ENCODE results near the gene SF3B6. TPM values are rescaled to one million over a fixed set of nuclear protein-coding genes. Genes with fewer than 3 reads are reported as not detected.

SF3B6 gene
- total and polyA plus RNA-seq, 9 of the 15 experiments (the other 6 are each of a cell fraction or from before 2014, with no cell fraction given): 146 to 591 (median 295) TPM

DNA sequence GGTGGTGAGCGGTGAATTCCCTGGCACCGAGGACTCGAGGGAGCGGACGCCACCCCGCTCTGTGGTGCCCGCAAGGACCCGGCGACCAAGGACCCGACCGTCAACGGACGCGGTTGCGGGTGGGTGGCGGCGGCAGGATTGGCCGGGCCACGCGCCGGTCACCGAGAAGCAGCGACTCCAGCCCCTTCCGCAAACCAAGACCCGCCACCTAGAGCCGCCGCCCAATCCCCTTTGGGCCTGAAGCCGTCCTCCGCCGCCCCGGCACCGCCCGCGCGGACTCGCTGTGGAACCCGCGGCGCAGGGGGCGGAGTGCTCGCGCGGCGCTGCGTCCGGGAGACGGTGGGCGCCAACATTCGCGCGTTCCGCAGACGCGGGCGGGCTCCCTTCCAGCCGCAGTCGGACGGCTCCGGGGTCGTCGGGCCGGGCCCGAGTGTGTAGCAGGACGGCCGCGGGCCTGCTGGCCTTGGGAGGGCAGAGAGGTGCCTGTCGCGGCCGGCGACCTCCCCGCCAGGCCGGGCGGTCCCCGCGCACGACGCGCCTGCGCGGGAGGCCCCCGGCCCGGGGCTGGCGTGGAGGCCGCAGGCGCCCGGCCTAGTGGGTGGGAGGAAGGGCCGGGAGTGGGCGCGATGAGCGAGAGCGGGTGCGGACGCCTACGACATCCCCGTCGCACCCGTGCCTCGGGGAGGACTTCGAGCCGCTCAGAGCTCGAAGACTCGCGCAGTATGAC lies 47.2 kb upstream of the SF3B6 start, which contains the start of the genes FAM228B and PFN4 (continued):
- no peak for TF ChIP-seq JUND (IDR thresholded peaks at IDR 0.05; ENCODE audit: borderline replicate concordance, low read depth, low read length)
- no peak for TF ChIP-seq JUND (tag; IDR thresholded peaks at IDR 0.05; ENCODE audit: borderline replicate concordance, low read depth, low read length)
- peak; percentile 90 to 93 for TF ChIP-seq NRF1 (conservative IDR thresholded peaks at IDR 0.05 in 1 of 2, IDR thresholded peaks at IDR 0.05 in 1 of 2)
- TF ChIP-seq ZBED1 (IDR thresholded peaks at IDR 0.05): 0 out of 2 replicates have a peak, but pooled peaks have one; percentile 16
- TF ChIP-seq GABPB1 (CRISPR knock-in tag; IDR thresholded peaks at IDR 0.05): peak; percentile 82
- TF ChIP-seq C11orf30 (IDR thresholded peaks at IDR 0.05; ENCODE audit: low read depth): no peak
- no peak for TF ChIP-seq ZNF586 (CRISPR knock-in tag; conservative IDR thresholded peaks at IDR 0.05)
- TF ChIP-seq GTF2E2 (tag; IDR thresholded peaks at IDR 0.05): peak; percentile 86
- TF ChIP-seq RBM14 (IDR thresholded peaks at IDR 0.05; ENCODE audit: borderline replicate concordance, insufficient read depth, low read depth, low read length): no peak
- TF ChIP-seq ZNF592 (IDR thresholded peaks at IDR 0.05): peak; percentile 70; the same call in 1 of the 2 replicates
- no peak for TF ChIP-seq ZNF764 (CRISPR knock-in tag; IDR thresholded peaks at IDR 0.05; ENCODE audit: low read depth)
- 0 out of 2 replicates have a peak, but pooled peaks have one; percentile 72 for TF ChIP-seq KAT7 (CRISPR knock-in tag; IDR thresholded peaks at IDR 0.05; ENCODE audit: borderline replicate concordance)
- no peak for TF ChIP-seq ZBTB2 (IDR thresholded peaks at IDR 0.05)
- TF ChIP-seq SOX6 (IDR thresholded peaks at IDR 0.05): no peak
- TF ChIP-seq, protein P1, sequence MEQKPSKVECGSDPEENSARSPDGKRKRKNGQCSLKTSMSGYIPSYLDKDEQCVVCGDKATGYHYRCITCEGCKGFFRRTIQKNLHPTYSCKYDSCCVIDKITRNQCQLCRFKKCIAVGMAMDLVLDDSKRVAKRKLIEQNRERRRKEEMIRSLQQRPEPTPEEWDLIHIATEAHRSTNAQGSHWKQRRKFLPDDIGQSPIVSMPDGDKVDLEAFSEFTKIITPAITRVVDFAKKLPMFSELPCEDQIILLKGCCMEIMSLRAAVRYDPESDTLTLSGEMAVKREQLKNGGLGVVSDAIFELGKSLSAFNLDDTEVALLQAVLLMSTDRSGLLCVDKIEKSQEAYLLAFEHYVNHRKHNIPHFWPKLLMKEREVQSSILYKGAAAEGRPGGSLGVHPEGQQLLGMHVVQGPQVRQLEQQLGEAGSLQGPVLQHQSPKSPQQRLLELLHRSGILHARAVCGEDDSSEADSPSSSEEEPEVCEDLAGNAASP (IDR thresholded peaks at IDR 0.05): no peak
- TF ChIP-seq SNRNP70 (optimal IDR thresholded peaks at IDR 0.05; ENCODE audit: low read depth, low read length): no peak
- TF ChIP-seq NFIC (IDR thresholded peaks at IDR 0.05): peak; percentile 58
- peak; percentile 27 for TF ChIP-seq SMAD1 (IDR thresholded peaks at IDR 0.05; ENCODE audit: low read depth, low read length, partially characterized antibody)
- no peak for TF ChIP-seq ZNF780A (CRISPR knock-in tag; IDR thresholded peaks at IDR 0.05)
- TF ChIP-seq NR2C1 (IDR thresholded peaks at IDR 0.05): no peak
- TF ChIP-seq NR2C1 (tag; IDR thresholded peaks at IDR 0.05): no peak
- peak; percentile 43 to 89 for TF ChIP-seq MAZ (CRISPR knock-in tag; conservative IDR thresholded peaks at IDR 0.05 in 1 of 2, IDR thresholded peaks at IDR 0.05 in 1 of 2)

Measured in K562 (cell line).